Activated naive CD8-positive, alpha-beta T cell treated with anti-CD3 and anti-CD28 coated beads, Interleukin-2, amount 50 U/mL, for 24 hours (primary cell): ENCODE measurements around the gene UGGT2.
"Not testable (repeated sequence)": the region's sequence is repeated elsewhere in the genome, so short reads cannot be mapped to it uniquely, and the experiment has no call there.

Experiments used
- ATAC-seq: fragments of 150-1000 bp; cut with Tn5 transposase; one replicate; pipeline ENCODE4 v1.10.0; 2021
- DNase-seq: peaks from one replicate; pipeline ENCODE4 v3.0.0; 2021
- H3K27ac Mint-ChIP-seq: one replicate; pipeline ENCODE4 v1.8.0; 2021; ENCODE audit warnings: mild to moderate bottlenecking, mixed read lengths
- H3K27me3 Mint-ChIP-seq: one replicate; pipeline ENCODE4 v1.8.0; 2021; ENCODE audit warnings: mixed read lengths
- H3K36me3 Mint-ChIP-seq: one replicate; pipeline ENCODE4 v1.8.0; 2021; ENCODE audit warnings: low read depth, mixed read lengths
- H3K4me1 Mint-ChIP-seq: one replicate; pipeline ENCODE4 v1.8.0; 2021; ENCODE audit warnings: mixed read lengths
- H3K4me3 Mint-ChIP-seq: one replicate; pipeline ENCODE4 v1.8.0; 2021; ENCODE audit warnings: mild to moderate bottlenecking, moderate library complexity, mixed read lengths
- H3K9me3 Mint-ChIP-seq: one replicate; pipeline ENCODE4 v1.8.0; 2021; ENCODE audit warnings: mixed read lengths

The UGGT2 gene

DNA sequence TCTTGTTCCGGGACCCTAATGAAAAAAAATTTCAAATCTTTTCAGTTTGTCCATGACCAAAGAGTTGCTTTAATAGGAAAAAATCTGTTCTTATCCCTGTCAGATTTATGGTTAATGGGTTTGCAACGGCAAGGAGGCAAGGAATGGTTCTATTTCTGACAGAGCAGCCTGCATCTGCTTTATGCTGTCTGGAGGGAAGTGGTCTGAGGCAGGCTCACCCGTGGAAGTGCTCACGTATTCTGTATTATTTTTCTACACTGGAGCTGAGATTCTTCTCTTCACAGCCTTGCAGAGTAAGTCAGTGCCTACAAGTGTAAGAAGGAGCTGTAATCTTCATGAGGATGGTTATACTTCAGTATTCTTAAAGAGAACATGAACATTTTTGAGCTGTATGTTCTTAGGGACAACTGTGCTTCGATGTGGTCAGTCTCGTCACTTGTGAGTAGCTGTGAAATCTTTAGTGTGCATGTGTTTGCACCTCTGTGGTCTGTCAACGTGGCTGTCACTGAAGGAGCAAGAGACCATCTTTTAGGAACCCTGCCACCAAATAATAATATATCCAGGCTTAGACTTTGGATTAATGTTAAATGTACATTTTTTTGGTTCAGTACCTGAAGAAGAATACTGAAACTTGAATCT is 262.0 kb downstream of the UGGT2 start:
- H3K9me3 Mint-ChIP-seq: no peaks in the 10 kb centered on the region
- no peak overlapping the region for H3K27ac Mint-ChIP-seq
- ATAC-seq (no peak), DNase-seq (no peak)
- no peaks in the 10 kb centered on the region for H3K27me3 Mint-ChIP-seq
- H3K36me3 Mint-ChIP-seq: peaks cover 68% of the 10 kb centered on the region
- H3K4me3 Mint-ChIP-seq: no peak overlapping the region
- H3K4me1 Mint-ChIP-seq: no peaks in the 10 kb centered on the region

DNA sequence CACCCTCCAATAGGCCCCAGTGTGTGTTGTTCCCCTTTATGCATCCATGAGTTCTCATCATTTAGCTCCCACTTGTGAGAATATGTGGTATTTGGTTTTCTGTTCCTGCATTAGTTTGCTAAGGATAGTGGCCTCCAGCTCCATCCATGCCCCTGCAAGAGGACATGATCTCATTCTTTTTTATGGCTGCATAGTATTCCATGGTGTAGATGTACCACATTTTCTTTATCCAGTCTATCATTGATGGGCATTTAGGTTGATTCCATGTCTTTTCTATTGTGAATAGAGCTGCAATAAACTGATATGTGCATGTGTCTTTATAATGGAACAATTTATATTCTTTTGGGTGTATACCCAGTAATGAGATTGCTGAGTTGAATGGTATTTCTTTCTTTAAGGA is 263.9 kb downstream of the UGGT2 start:
- not testable (repeated sequence) for ATAC-seq, H3K4me3 Mint-ChIP-seq, DNase-seq, H3K27ac Mint-ChIP-seq, H3K9me3 Mint-ChIP-seq, H3K4me1 Mint-ChIP-seq, H3K27me3 Mint-ChIP-seq
- H3K36me3 Mint-ChIP-seq: peaks cover 72% of the 10 kb centered on the region

DNA sequence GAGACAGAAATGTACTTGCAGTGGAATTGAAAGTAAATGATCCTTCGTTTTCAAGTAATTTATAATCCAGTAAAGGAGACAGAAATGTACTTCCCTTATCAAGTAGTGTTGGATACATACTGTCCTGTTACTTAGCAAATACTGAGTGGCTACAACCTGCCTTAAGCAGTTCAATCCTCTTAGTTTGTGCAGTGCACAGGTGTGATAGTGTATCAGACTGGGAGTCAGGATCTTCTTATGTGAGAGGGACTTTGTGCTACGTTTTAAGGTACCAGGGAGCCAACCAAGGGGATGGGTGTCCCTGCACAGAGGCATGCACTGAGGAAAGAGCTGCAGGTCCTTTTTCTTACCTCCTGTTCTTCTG is 265.1 kb downstream of the UGGT2 start:
- ATAC-seq: no peak
- peaks cover 68% of the 10 kb centered on the region for H3K36me3 Mint-ChIP-seq
- H3K27me3 Mint-ChIP-seq: no peaks in the 10 kb centered on the region
- no peak overlapping the region for H3K27ac Mint-ChIP-seq
- no peak overlapping the region for H3K4me3 Mint-ChIP-seq
- H3K9me3 Mint-ChIP-seq: no peaks in the 10 kb centered on the region
- no peak for DNase-seq
- no peaks in the 10 kb centered on the region for H3K4me1 Mint-ChIP-seq

DNA sequence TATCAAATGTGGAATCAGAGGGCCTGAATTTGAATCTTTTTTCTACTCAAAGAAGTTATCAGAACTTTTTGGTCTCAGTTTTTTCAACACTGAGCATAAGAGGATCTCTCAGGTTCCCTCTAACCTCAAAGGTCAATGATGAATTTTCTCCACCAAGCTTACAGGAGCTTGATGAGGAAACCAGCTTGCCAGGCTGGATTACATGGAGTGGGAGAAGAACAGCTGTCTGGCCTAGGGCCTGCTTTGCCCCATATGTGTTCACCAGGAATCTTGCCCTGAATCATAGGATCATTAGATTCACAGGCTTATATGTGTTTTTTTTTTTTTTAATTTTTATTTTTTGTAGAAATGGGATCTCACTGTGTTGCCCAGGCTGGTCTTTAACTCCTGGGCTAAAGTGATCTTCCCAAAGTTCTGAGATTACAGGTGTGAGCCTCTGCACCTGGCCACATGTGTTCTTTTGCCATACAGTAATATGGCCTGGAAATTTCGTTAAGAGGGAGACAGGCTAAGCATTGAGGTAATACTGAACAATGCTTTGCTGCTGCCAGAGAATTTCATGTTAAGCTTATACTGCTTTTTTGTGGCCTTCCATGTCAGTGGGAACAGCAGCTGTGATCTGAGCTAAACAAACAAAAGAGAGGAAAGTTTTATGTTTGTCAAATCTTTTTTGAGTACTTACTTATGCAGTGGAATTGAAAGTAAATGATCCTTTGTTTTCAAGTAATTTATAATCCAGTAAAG is 265.7 kb downstream of the UGGT2 start:
- no peaks in the 10 kb centered on the region for H3K9me3 Mint-ChIP-seq
- ATAC-seq: no peak
- no peaks in the 10 kb centered on the region for H3K4me1 Mint-ChIP-seq
- no peak for DNase-seq
- H3K4me3 Mint-ChIP-seq: no peak overlapping the region
- no peaks in the 10 kb centered on the region for H3K27me3 Mint-ChIP-seq
- H3K27ac Mint-ChIP-seq: no peak overlapping the region
- peaks cover 69% of the 10 kb centered on the region for H3K36me3 Mint-ChIP-seq

DNA sequence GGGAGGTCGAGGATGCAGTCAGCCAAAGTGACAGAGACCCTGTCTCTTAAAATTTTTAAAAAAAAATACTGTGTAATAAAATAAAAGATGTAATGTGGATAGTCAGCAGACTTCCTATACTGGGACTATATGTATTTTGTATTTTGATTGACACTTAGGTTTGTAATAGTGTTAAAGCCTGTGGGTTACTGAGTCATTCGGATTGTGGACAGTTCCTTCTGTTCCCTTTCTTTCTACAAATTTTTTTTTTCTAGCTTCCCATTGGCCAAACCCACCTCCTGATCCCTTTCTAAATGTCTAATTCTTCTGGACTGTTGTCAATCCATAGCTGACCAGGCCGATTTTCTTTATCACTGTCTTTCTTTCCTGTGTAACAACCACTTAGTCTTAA is 268.3 kb downstream of the UGGT2 start:
- no peak for ATAC-seq
- H3K36me3 Mint-ChIP-seq: peaks cover 60% of the 10 kb centered on the region
- H3K27ac Mint-ChIP-seq: no peak overlapping the region
- no peaks in the 10 kb centered on the region for H3K27me3 Mint-ChIP-seq
- no peak overlapping the region for H3K4me3 Mint-ChIP-seq
- H3K4me1 Mint-ChIP-seq: no peaks in the 10 kb centered on the region
- no peaks in the 10 kb centered on the region for H3K9me3 Mint-ChIP-seq
- DNase-seq: no peak

DNA sequence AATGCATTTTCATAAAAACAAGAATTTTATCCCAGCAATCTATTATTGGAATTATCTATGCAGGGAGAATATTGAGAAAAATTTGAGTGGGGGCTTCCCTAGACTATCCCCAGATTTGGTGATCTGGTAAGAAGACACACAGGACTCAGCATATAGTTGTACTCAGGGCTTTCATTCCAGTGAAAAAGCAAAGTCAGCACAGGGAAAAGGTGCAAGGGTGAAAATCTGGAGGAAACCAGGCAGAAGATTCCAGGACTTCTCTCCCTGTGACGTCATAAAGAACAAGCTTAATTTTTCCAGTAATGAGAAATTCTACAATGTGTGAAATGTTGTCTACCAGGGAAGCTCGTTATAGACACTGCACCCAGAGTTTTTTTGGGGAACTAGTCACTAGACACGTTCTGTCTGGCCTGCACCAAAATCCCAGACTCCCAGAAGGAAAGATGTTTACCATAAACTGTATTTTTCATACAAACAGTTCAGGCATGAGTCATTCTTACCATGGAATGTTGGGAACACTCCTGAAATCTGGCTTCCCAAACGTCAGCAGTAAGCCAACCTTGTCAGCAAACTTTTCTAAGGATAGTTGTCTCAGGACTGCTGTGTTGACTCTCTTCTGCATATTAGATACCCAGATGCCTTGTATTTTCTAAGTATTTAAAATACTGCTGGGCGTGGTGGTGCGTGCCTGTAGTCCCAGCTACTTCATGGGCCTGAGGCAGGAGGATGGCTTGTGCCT is 268.9 kb downstream of the UGGT2 start:
- Mint-ChIP-seq H3K9me3 (no peaks in the 10 kb centered on the region), H3K4me3 (no peak overlapping the region), H3K27me3 (no peaks in the 10 kb centered on the region), H3K4me1 (no peaks in the 10 kb centered on the region), H3K27ac (no peak overlapping the region), H3K36me3 (peaks cover 55% of the 10 kb centered on the region)
- DNase-seq (no peak), ATAC-seq (no peak)

DNA sequence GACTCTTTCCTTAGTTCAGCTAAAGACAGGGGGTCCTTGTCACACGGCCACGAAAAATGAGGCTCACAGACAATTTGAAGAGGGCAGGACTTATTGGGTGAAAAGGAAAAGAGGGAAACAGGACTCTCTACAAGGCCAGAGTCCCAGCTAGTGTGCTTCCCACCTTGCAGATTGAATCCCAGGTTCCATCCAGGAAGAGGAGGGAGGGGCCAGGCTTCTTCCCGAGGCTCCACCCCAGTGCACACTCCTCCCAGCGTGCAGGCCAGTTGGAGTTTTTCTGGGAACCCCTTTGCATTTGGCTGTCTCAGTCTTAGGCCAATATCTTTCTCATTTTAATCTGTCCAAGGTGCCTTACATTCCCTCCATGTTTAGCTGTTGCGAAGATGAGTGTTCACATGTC is 269.5 kb downstream of the UGGT2 start:
- Mint-ChIP-seq H3K27ac (no peak overlapping the region), H3K4me1 (no peaks in the 10 kb centered on the region)
- no peak for ATAC-seq

DNA sequence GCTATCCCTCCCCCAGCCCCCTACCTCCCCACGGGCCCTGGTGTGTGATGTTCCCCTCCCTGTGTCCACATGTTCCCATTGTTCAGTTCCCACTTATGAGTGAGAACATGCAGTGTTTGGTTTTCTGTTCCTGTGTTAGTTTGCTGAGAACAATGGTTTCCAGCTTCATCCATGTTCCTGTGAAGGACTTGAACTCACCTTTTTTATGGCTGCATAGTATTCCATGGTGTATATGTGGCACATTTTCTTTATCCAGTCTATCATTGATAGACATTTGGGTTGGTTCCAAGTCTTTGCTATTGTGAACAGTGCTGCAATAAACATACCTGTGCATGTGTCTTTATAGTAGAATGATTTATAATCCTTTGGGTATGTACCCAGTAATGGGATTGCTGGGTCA is 271.3 kb downstream of the UGGT2 start:
- ATAC-seq, H3K4me1 Mint-ChIP-seq, H3K27me3 Mint-ChIP-seq, H3K9me3 Mint-ChIP-seq, DNase-seq, H3K27ac Mint-ChIP-seq, H3K4me3 Mint-ChIP-seq: not testable (repeated sequence)
- H3K36me3 Mint-ChIP-seq: peaks cover 46% of the 10 kb centered on the region

More for the DNA sequence above, 269.5 kb downstream of the UGGT2 start:
- Mint-ChIP-seq H3K36me3 (peaks cover 50% of the 10 kb centered on the region), H3K4me3 (no peak overlapping the region), H3K27me3 (no peaks in the 10 kb centered on the region), H3K9me3 (no peaks in the 10 kb centered on the region)
- DNase-seq: no peak

DNA sequence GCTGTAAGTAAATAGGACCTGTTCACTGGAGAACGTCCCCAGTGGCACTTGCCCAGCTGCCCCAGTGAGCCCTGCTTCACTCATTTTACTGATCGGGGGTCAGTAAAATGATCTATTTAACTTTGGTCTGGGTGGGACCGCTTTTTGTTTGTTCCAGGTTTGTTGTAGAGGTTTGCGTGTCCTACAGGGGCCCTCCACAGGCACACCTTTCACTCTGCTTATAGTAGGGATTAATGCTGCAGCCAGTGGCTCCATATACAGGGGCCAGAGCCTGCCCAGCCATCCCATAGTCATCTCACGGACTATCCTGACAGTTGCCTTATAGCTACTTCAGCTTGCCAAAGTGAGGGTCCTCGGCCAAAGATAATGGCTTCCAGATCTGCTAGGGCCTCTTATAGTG is 272.2 kb downstream of the UGGT2 start:
- H3K36me3 Mint-ChIP-seq: peaks cover 42% of the 10 kb centered on the region
- peaks cover 2% of the 10 kb centered on the region for H3K4me1 Mint-ChIP-seq
- no peak for DNase-seq

DNA sequence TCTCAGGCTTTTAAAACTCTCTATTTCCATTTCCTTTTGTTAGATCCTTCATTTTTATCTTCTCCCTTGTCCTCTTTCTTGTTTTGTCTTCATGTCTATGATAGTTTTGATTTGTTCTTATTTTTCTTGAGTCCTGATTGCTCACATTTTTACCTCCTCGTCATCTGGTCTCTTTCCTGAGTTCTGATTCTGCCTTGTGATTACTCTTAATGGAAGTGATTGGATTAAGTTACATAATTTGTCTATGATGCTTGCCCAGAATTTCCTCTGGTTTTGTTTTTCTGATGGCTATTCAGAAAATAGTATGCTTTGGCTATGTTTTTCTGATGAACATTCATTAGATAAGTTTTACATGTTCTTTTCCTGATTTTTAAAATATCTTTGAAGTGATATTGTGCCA is 273.7 kb downstream of the UGGT2 start:
- ATAC-seq: no peak
- no peak for DNase-seq
- H3K27me3 Mint-ChIP-seq: no peaks in the 10 kb centered on the region
- peaks cover 2% of the 10 kb centered on the region for H3K4me1 Mint-ChIP-seq
- no peak overlapping the region for H3K4me3 Mint-ChIP-seq
- no peak overlapping the region for H3K27ac Mint-ChIP-seq
- H3K36me3 Mint-ChIP-seq: peaks cover 41% of the 10 kb centered on the region
- H3K9me3 Mint-ChIP-seq: no peaks in the 10 kb centered on the region

More for the DNA sequence above, 272.2 kb downstream of the UGGT2 start:
- Mint-ChIP-seq H3K27ac (no peak overlapping the region), H3K4me3 (no peak overlapping the region), H3K27me3 (no peaks in the 10 kb centered on the region), H3K9me3 (no peaks in the 10 kb centered on the region)
- no peak for ATAC-seq

DNA sequence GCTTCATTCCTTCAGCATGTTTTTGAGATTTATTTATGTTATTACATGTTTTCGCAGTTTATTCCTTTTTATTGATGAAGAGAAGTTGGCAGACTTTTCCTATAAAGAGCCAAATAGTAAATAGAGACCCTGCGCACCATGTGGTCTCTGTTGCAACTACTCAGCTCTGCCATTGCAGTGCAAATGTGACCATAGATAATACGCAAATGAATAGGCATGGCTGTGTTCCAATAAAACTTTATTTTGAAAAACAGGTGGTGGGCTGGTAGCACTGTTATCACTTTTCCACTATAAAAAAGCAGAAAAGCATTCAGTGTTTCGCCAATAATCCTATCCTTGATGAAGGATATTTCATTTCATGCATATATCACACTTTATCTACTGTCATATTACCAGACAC is 281.3 kb downstream of the UGGT2 start:
- Mint-ChIP-seq H3K27ac (no peak overlapping the region), H3K27me3 (no peaks in the 10 kb centered on the region), H3K4me1 (peaks cover 2% of the 10 kb centered on the region), H3K36me3 (peaks cover 39% of the 10 kb centered on the region), H3K4me3 (no peak overlapping the region), H3K9me3 (no peaks in the 10 kb centered on the region)
- ATAC-seq (no peak), DNase-seq (no peak)

DNA sequence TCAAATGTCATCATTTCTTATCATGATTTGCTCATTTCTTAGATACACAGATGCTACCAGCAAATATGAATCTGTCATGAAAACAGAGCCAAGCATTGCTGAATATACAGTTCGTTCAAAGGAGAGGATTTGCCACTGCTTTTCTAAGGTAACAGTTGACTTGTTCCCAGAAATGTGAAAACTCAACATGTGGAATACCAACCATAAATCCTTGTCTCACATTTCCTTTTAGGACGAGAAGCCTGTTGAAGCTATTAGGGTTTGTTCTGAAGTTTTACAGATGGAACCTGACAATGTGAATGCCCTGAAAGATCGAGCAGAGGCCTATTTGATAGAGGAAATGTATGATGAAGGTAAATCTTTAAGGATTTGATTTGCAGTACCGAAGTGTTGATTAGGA is 289.6 kb downstream of the UGGT2 start:
- Mint-ChIP-seq H3K27me3 (no peaks in the 10 kb centered on the region), H3K4me3 (no peak overlapping the region), H3K27ac (no peak overlapping the region), H3K4me1 (no peaks in the 10 kb centered on the region), H3K36me3 (peaks cover 38% of the 10 kb centered on the region), H3K9me3 (no peaks in the 10 kb centered on the region)
- no peak for ATAC-seq
- no peak for DNase-seq

DNA sequence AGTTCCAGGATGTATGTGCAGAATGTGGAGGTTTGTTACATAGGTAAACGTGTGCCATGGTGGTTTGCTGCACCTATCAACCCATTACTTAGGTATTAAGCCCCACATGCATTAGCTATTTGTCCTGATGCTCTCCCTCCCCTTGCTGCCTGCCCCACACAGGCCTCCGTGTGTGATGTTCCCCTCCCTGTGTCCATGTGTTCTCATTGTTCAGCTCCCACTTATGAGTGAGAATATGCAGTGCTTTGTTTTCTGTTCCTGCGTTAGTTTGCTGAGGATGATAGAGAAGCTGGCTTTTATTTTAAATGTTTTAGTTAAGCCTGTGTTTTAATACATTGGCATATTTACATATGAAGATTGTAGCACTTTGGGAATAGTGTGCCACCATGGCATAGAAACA is 290.6 kb downstream of the UGGT2 start:
- DNase-seq, H3K9me3 Mint-ChIP-seq, H3K27me3 Mint-ChIP-seq, H3K4me1 Mint-ChIP-seq, H3K4me3 Mint-ChIP-seq, ATAC-seq, H3K27ac Mint-ChIP-seq: not testable (repeated sequence)
- peaks cover 32% of the 10 kb centered on the region for H3K36me3 Mint-ChIP-seq

DNA sequence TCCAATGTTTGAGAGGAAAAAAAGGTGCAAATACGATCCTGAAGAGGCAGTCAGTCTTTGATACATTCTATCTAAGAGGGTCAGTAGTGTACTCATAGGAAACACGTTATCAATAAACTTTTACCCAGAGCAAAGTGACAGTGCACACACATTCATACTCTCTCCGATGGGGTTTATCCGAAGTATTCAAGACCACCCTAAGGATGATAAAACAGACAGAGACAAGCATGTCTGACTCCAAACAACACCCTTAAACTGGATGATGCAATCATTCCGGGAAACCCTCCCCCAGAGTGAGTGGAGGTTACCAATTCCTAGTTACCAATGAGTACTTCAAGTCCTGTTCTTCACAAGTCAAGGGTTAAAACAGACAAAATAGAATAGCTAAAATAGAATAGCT is 297.1 kb downstream of the UGGT2 start:
- H3K36me3 Mint-ChIP-seq: peaks cover 4% of the 10 kb centered on the region
- DNase-seq (no peak), ATAC-seq (no peak)
- peaks cover 6% of the 10 kb centered on the region for H3K4me1 Mint-ChIP-seq
- H3K27ac Mint-ChIP-seq: peak overlapping the region; percentile 79
- H3K4me3 Mint-ChIP-seq: no peak overlapping the region
- H3K9me3 Mint-ChIP-seq: peaks cover 9% of the 10 kb centered on the region
- H3K27me3 Mint-ChIP-seq: no peaks in the 10 kb centered on the region

DNA sequence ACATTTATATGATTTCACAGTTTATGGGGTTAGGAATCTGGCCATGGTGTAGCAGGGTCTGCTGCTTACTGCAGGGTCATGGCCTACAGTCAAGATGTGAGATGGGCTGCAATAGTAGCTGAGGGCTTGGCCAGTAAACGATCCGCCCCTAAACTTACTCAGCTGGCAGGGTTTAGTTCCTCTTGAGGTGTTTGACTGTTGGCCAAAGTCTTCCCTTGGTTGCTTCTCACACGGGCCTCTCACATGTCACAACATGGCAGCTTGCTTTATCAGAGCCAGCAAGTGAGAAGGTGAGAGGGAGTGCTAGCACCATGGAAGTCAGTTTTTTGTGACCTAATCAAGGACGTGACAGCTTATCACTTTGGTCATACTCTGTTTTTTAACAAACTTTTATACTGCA is 299.1 kb downstream of the UGGT2 start:
- Mint-ChIP-seq H3K27ac (no peak overlapping the region), H3K9me3 (peaks cover 9% of the 10 kb centered on the region), H3K4me1 (peaks cover 6% of the 10 kb centered on the region), H3K36me3 (peaks cover 8% of the 10 kb centered on the region), H3K27me3 (no peaks in the 10 kb centered on the region), H3K4me3 (no peak overlapping the region)
- ATAC-seq (no peak), DNase-seq (no peak)
